Measurements from ENCODE around the gene RAB35.

GRCh38 chr12:120056739-120057138 lies 59.8 kb downstream of the RAB35 start:
- TF ChIP-seq POLR2AphosphoS2 (conservative IDR thresholded peaks at IDR 0.05; ENCODE audit: low read length) (no peak), POLR2A (IDR thresholded peaks at IDR 0.05; ENCODE audit: low read length) (no peak), CTCF (IDR thresholded peaks at IDR 0.05) (no peak), RFX5 (IDR thresholded peaks at IDR 0.05) (no peak), PHF8 (IDR thresholded peaks at IDR 0.05; ENCODE audit: borderline replicate concordance, low read depth) (no peak), CEBPB (IDR thresholded peaks at IDR 0.05) (no peak), FOSB (CRISPR knock-in tag; IDR thresholded peaks at IDR 0.05) (no peak), CHD2 (IDR thresholded peaks at IDR 0.05; ENCODE audit: low read length, partially characterized antibody) (no peak), MAX (IDR thresholded peaks at IDR 0.05) (no peak)

Measured in A549 (cell line).